ENCODE measurements around the gene SLC25A52.
"Not testable (repeated sequence)": the region's sequence is repeated elsewhere in the genome, so short reads cannot be mapped to it uniquely, and the experiment has no call there.

SLC25A52 gene

GRCh38 chr18:31760695-31761094, at the start of gene SLC25A52:
Gene SLC25A52 (minus strand): TSS chr18:31760880. CDS start chr18:31760661, 219 bp downstream.
- no peak for DNase-seq

- not testable (repeated sequence) for DNase-seq
These were observed 48.4 kb upstream of the SLC25A52 start for GRCh38 chr18:31809049-31809448.

- no peak for DNase-seq
These were observed 40.4 kb upstream of the SLC25A52 start for GRCh38 chr18:31801078-31801477.

- DNase-seq = not testable (repeated sequence)
These were observed 38.6 kb upstream of the SLC25A52 start for GRCh38 chr18:31799257-31799656.

GRCh38 chr18:31798399-31798798, 37.7 kb upstream of the SLC25A52 start:
- no peak for DNase-seq

GRCh38 chr18:31795747-31796146, 35.1 kb upstream of the SLC25A52 start:
- DNase-seq = no peak

GRCh38 chr18:31793531-31793930, 32.9 kb upstream of the SLC25A52 start:
- no peak for DNase-seq

GRCh38 chr18:31792580-31792911, 31.9 kb upstream of the SLC25A52 start:
- DNase-seq = no peak

GRCh38 chr18:31791817-31792579, 31.3 kb upstream of the SLC25A52 start:
- DNase-seq = no peak

- DNase-seq = no peak
These were observed 28.7 kb upstream of the SLC25A52 start for GRCh38 chr18:31789409-31789808.

- DNase-seq = no peak
These were observed 22.4 kb upstream of the SLC25A52 start for GRCh38 chr18:31783059-31783458.

GRCh38 chr18:31778391-31778950, 17.8 kb upstream of the SLC25A52 start:
- no peak for DNase-seq

- no peak for DNase-seq
These were observed 15.4 kb upstream of the SLC25A52 start for GRCh38 chr18:31776093-31776492.

- no peak for DNase-seq
These were observed 14.3 kb upstream of the SLC25A52 start for GRCh38 chr18:31774962-31775361.

- no peak for DNase-seq
These were observed 13.8 kb upstream of the SLC25A52 start for GRCh38 chr18:31774477-31774785.

GRCh38 chr18:31773774-31774476, 13.2 kb upstream of the SLC25A52 start:
- no peak for DNase-seq

GRCh38 chr18:31772699-31773098, 12.0 kb upstream of the SLC25A52 start:
- no peak for DNase-seq

- DNase-seq = no peak
These were observed 10.4 kb downstream of the SLC25A52 start for GRCh38 chr18:31750273-31750672.

GRCh38 chr18:31746396-31746795, 14.3 kb downstream of the SLC25A52 start:
- DNase-seq = no peak

GRCh38 chr18:31744321-31745067, 16.2 kb downstream of the SLC25A52 start:
- DNase-seq = no peak

GRCh38 chr18:31743600-31743999, 17.1 kb downstream of the SLC25A52 start:
- not testable (repeated sequence) for DNase-seq

GRCh38 chr18:31741097-31741735, 19.5 kb downstream of the SLC25A52 start:
- DNase-seq = no peak

- no peak for DNase-seq
These were observed 20.5 kb downstream of the SLC25A52 start for GRCh38 chr18:31740180-31740579.

Measured in left hindlimb (tissue), 1 donor.